GM12878 (cell line): ENCODE data around the gene RNU1-2. TPM values are rescaled to one million over a fixed set of nuclear protein-coding genes. Genes with fewer than 3 reads are reported as not detected.
A peak's percentile ranks its signal among the peaks of the same experiment; 100 is the strongest.
"Not testable (repeated sequence)": the region's sequence is repeated elsewhere in the genome, so short reads cannot be mapped to it uniquely, and the experiment has no call there.

Source experiments
- ATAC-seq: fragments of 200-7000 bp; cut with Tn5 transposase; 3 replicates; pipeline ENCODE4 v1.9.1; 2020; ENCODE audit warnings: mild to moderate bottlenecking, moderate library complexity
- BruUV-seq: library from RNA; stranded (reverse); fragments of 400-500 nt; replicated peaks from 2 replicates; lab custom pipeline; 2021; lab: Mats Ljungman, UMichigan
- CTCF ChIA-PET: fragments of 300-600 bp; sonication (Branson Sonifier 250); formaldehyde crosslinking; extraction: SDS; loops from one replicate; lab custom pipeline; 2021; ENCODE audit warnings: inconsistent platforms; lab: Yijun Ruan, JAX
- POLR2A ChIA-PET: fragments of 350-600 bp; formaldehyde crosslinking; extraction: SDS; loops from one replicate; lab custom pipeline; 2021; ENCODE audit warnings: inconsistent platforms; lab: Charles Lee
- RAD21 ChIA-PET: fragments of 300-600 bp; sonication (Branson Sonifier 250); formaldehyde crosslinking; loops from one replicate; lab custom pipeline; 2023; ENCODE audit warnings: antibody characterized with exemption; ENCODE audit not compliant: unreplicated experiment; lab: Charles Lee
- SMC1A ChIA-PET: fragments of 300-600 bp; sonication (Branson Sonifier 250); formaldehyde crosslinking; loops from one replicate; lab custom pipeline; 2023; ENCODE audit not compliant: unreplicated experiment, uncharacterized antibody; lab: Charles Lee
- DNase-seq: peaks from one replicate; pipeline ENCODE4 v3.0.0-alpha.2; 2011; ENCODE audit warnings: low read depth, low spot score
- FAIRE-seq: peaks from 3 replicates; lab custom pipeline; 2011; peaks lifted over from hg19 to GRCh38; lab: Jason Lieb, UNC
- H2AFZ ChIP-seq: 2 replicates; pipeline ENCODE4 v1.6.0; 2011; ENCODE audit warnings: low read depth, low read length, control low read depth; ENCODE audit not compliant: control insufficient read depth
- H3K27ac ChIP-seq: 2 replicates; pipeline ENCODE4 v1.5.1; 2011; ENCODE audit warnings: control low read depth; ENCODE audit not compliant: control insufficient read depth, insufficient read depth
- H3K27me3 ChIP-seq, 2 experiments: replicated peaks in 1 of 2; 2 replicates each; pipeline versions ENCODE4 v1.6.0 to v1.6.1; 2011; ENCODE audit warnings: low read length in 1 of 2; ENCODE audit not compliant: control insufficient read depth in 2 of 2, insufficient read depth in 2 of 2
- H3K36me3 ChIP-seq, 2 experiments: 2 replicates each; pipeline ENCODE4 v1.5.1; 2011; ENCODE audit warnings: low read length in 1 of 2; ENCODE audit not compliant: control insufficient read depth in 2 of 2, insufficient read depth in 2 of 2
- H3K4me1 ChIP-seq: 2 replicates; pipeline ENCODE4 v1.6.1; 2011; ENCODE audit warnings: mild to moderate bottlenecking, low read length, moderate library complexity, mixed read lengths; ENCODE audit not compliant: control insufficient read depth, insufficient read depth
- H3K4me2 ChIP-seq: 2 replicates; pipeline ENCODE4 v1.6.0; 2011; ENCODE audit warnings: control low read depth; ENCODE audit not compliant: control insufficient read depth, insufficient read depth
- H3K4me3 ChIP-seq: fragments of 200-600 bp; sonication (generic); 2 replicates; pipeline ENCODE4 v1.5.1; 2016
- H3K79me2 ChIP-seq: 2 replicates; pipeline ENCODE4 v1.6.0; 2011; ENCODE audit warnings: low read length; ENCODE audit not compliant: control insufficient read depth, insufficient read depth
- H3K9ac ChIP-seq: 2 replicates; pipeline ENCODE4 v1.8.0; 2011; ENCODE audit warnings: low read length, control low read depth, mixed read lengths; ENCODE audit not compliant: control insufficient read depth, insufficient read depth
- H3K9me3 ChIP-seq: replicated peaks from 3 replicates; pipeline ENCODE4 v1.5.1; 2011; ENCODE audit warnings: mild to moderate bottlenecking, low read length; ENCODE audit not compliant: control insufficient read depth, insufficient read depth
- H4K20me1 ChIP-seq: 2 replicates; pipeline ENCODE4 v1.6.0; 2011; ENCODE audit not compliant: control insufficient read depth, insufficient read depth
- WGBS: methylation state at CpG from one replicate; pipeline ENCODE4 v1.1.6; 2016; ENCODE audit warnings: low lambda C conversion rate; ENCODE audit not compliant: insufficient replicate concordance, insufficient coverage; ENCODE audit errors: missing lambda C conversion rate; 5-methylcytosine and 5-hydroxymethylcytosine counted together
- in situ Hi-C: fragments of 300-500 bp; cut with MboI; formaldehyde crosslinking; loops from 9 replicates; pipeline ENCODE4 v1.14.3; 2018; ENCODE audit warnings: mixed read lengths
- intact Hi-C: fragments of 100-400 bp; cut with micrococcal nuclease; formaldehyde crosslinking; loops from one replicate; pipeline ENCODE4 v1.14.2; 2022; ENCODE audit not compliant: unreplicated experiment
- polyA plus RNA-seq, 11 experiments: library from polyadenylated mRNA; depleted of rRNA in 4 of 11; unstranded in 6 of 11; stranded (reverse) in 5 of 11; fragments of >200 nt; fragmentation: Nextera tagmentation in 4 of 11; fragmentation: Illumina TruSeq in 1 of 11; extraction: Ambion mirVana in 4 of 11; extraction: Trizol in 1 of 11; gene quantifications; 1 replicate in 1 of 11; 2 replicates in 10 of 11; pipeline versions ENCODE4 v1.2.1 to v1.2.3, GENCODE V29; 2011 to 2016; ENCODE audit warnings: inconsistent platforms in 2 of 11, missing spikeins in 2 of 11, low read depth in 1 of 11
- total RNA-seq, 4 experiments: library from RNA; depleted of rRNA in 3 of 4; stranded (reverse); fragments of >200 nt in 3 of 4; fragmentation: Illumina TruSeq in 1 of 4; extraction: Trizol in 1 of 4; gene quantifications; 2 replicates each; pipeline versions ENCODE4 v1.2.1 to v1.2.3, GENCODE V29; 2013 to 2021

Gene RNU1-2
- total and polyA plus RNA-seq, 10 of the 15 experiments (the other 5 are each of a cell fraction or from before 2014, with no cell fraction given) = under 0.01 to 20,946 (median 4.7) TPM; not detected in 2

- POLR2A ChIA-PET, H3K4me3 ChIP-seq, FAIRE-seq, H3K9ac ChIP-seq, in situ Hi-C loops, SMC1A ChIA-PET, H3K27ac ChIP-seq, ATAC-seq, BruUV-seq, H3K4me1 ChIP-seq, intact Hi-C loops, H4K20me1 ChIP-seq, H3K4me2 ChIP-seq, H2AFZ ChIP-seq, H3K27me3 ChIP-seq, H3K9me3 ChIP-seq, H3K36me3 ChIP-seq, RAD21 ChIA-PET, H3K79me2 ChIP-seq, DNase-seq: not testable (repeated sequence)
- 58% methylated on average over 5 of the region's 6 CpGs for WGBS
- CTCF ChIA-PET = interaction anchor here (0.7 kb wide), 1 partner anchor 374 kb away, joined by 3 read pairs; no protein-coding TSS in a partner anchor
Observed at GRCh38 chr1:16892978-16893525, 2.7 kb upstream of the RNU1-2 start.

- POLR2A ChIA-PET, H3K27ac ChIP-seq, SMC1A ChIA-PET, H3K27me3 ChIP-seq, H3K36me3 ChIP-seq, H3K9ac ChIP-seq, intact Hi-C loops, BruUV-seq, H3K4me3 ChIP-seq, in situ Hi-C loops, CTCF ChIA-PET, ATAC-seq, DNase-seq, H2AFZ ChIP-seq, H3K9me3 ChIP-seq, RAD21 ChIA-PET, H3K4me1 ChIP-seq, H3K4me2 ChIP-seq, FAIRE-seq, H4K20me1 ChIP-seq, H3K79me2 ChIP-seq: not testable (repeated sequence)
- 17% methylated on average over 4 of the region's 4 CpGs for WGBS
Observed at GRCh38 chr1:16893796-16894195, 2.0 kb upstream of the RNU1-2 start.

GRCh38 chr1:16894338-16894737 lies 1.4 kb upstream of the RNU1-2 start:
- POLR2A ChIA-PET, H4K20me1 ChIP-seq, H3K4me1 ChIP-seq, intact Hi-C loops, H3K4me2 ChIP-seq, H2AFZ ChIP-seq, RAD21 ChIA-PET, in situ Hi-C loops, FAIRE-seq, H3K27me3 ChIP-seq, CTCF ChIA-PET, SMC1A ChIA-PET, H3K9ac ChIP-seq, BruUV-seq, H3K9me3 ChIP-seq, H3K4me3 ChIP-seq, H3K79me2 ChIP-seq, ATAC-seq, DNase-seq, H3K36me3 ChIP-seq, H3K27ac ChIP-seq: not testable (repeated sequence)
- WGBS = 12% methylated on average over 6 of the region's 6 CpGs

GRCh38 chr1:16895233-16895597 lies 565 bp upstream of the RNU1-2 start:
- POLR2A ChIA-PET, FAIRE-seq, H3K36me3 ChIP-seq, H4K20me1 ChIP-seq, SMC1A ChIA-PET, intact Hi-C loops, CTCF ChIA-PET, H3K9me3 ChIP-seq, H3K27ac ChIP-seq, ATAC-seq, DNase-seq, RAD21 ChIA-PET, in situ Hi-C loops, BruUV-seq, H3K27me3 ChIP-seq, H3K4me1 ChIP-seq, H3K79me2 ChIP-seq: not testable (repeated sequence)
- Histone ChIP-seq H3K9ac (peak overlapping the region; percentile 58; the same call in 1 of the 2 replicates), H3K4me3 (peak overlapping the region; percentile 41; the same call in 1 of the 2 replicates), H2AFZ (peak overlapping the region; percentile 81), H3K4me2 (peak overlapping the region; percentile 59)
- 0% methylated on average over 3 of the region's 6 CpGs for WGBS
